GM12875 (cell line): ENCODE measurements around the gene RCCD1.

Source experiments
- H3K4me3 ChIP-seq: one replicate; pipeline ENCODE4 v1.5.1; 2011; ENCODE audit warnings: low read depth, low read length, control low read depth
- TF ChIP-seq, protein P1 (sequence below): IDR thresholded peaks from 2 replicates; pipeline ENCODE4 v1.5.1; 2011; ENCODE audit warnings: low read depth, mild to moderate bottlenecking, control low read depth, inconsistent platforms, low read length, moderate library complexity, borderline replicate concordance; ENCODE audit not compliant: insufficient read depth

Gene RCCD1

DNA sequence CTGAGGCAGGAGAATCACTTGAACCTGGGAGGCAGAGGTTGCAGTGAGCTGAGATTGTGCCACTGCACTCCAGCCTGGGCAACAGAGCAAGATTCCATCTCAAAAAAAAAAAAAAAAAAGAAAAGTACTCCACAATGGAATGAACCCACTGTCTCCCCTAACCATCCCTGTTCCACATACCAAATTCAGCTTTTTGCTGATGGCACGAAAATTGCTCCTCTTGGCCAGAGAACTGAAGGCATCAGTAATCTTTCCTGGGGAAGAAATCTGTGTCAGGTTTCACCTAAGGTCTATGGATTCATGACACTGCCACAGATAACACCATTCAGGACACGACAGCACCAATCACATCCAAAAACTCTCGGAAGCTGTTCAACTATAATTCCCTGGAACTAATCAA lies 46.5 kb downstream of the RCCD1 start:
- TF ChIP-seq, protein P1, sequence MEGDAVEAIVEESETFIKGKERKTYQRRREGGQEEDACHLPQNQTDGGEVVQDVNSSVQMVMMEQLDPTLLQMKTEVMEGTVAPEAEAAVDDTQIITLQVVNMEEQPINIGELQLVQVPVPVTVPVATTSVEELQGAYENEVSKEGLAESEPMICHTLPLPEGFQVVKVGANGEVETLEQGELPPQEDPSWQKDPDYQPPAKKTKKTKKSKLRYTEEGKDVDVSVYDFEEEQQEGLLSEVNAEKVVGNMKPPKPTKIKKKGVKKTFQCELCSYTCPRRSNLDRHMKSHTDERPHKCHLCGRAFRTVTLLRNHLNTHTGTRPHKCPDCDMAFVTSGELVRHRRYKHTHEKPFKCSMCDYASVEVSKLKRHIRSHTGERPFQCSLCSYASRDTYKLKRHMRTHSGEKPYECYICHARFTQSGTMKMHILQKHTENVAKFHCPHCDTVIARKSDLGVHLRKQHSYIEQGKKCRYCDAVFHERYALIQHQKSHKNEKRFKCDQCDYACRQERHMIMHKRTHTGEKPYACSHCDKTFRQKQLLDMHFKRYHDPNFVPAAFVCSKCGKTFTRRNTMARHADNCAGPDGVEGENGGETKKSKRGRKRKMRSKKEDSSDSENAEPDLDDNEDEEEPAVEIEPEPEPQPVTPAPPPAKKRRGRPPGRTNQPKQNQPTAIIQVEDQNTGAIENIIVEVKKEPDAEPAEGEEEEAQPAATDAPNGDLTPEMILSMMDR: no peak
- H3K4me3 ChIP-seq: no peak overlapping the region

DNA sequence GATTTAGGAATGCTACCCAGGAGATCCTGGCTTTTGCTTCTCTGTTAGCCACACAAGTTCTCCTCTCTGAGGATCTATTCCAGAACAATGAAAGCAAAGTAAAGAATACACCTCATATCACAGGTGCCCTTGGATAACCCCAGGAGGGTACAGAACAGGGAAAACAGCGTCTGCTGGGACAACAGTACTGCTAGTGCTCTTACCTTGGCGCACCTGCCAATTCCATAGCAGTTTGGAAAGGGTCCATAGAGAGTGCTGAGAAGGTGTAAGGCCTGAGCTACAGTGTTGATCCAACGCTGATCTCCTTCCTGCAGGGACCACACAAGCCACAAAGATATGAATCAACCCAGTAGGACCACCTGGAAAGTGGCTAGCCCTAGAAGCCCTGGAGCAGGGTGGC lies 52.6 kb downstream of the RCCD1 start:
- TF ChIP-seq, protein P1: no peak
- no peak overlapping the region for H3K4me3 ChIP-seq
